NCI-H345 treated with DMSO at 0.1 percent for 48 hours (cell line): ENCODE measurements around the gene CACNA2D2.

Experiments used
- DNase-seq: peaks from one replicate; lab custom pipeline; 2025; ENCODE audit not compliant: unreplicated experiment; lab: John Stamatoyannopoulos, UW

The CACNA2D2 gene

GRCh38 chr3:50334339-50335075 is 168.9 kb downstream of the CACNA2D2 start:
- no peak for DNase-seq

GRCh38 chr3:50333744-50334328 is 169.6 kb downstream of the CACNA2D2 start:
- no peak for DNase-seq

- DNase-seq: no peak
Observed at GRCh38 chr3:50331364-50331907, 172.0 kb downstream of the CACNA2D2 start.

GRCh38 chr3:50330330-50330729 is 173.1 kb downstream of the CACNA2D2 start:
- DNase-seq: no peak

- peak; percentile 77 for DNase-seq
Observed at GRCh38 chr3:50327943-50328691, 175.3 kb downstream of the CACNA2D2 start, which contains the start of gene TUSC2. Gene TUSC2 (minus strand): TSS chr3:50328223. CDS start chr3:50328099, 124 bp downstream.

GRCh38 chr3:50327129-50327528 is 176.3 kb downstream of the CACNA2D2 start:
- DNase-seq: no peak

- DNase-seq: no peak
Observed at GRCh38 chr3:50326182-50326541, 177.3 kb downstream of the CACNA2D2 start.

- no peak for DNase-seq
Observed at GRCh38 chr3:50325497-50326181, 177.8 kb downstream of the CACNA2D2 start.

- no peak for DNase-seq
Observed at GRCh38 chr3:50325113-50325480, 178.3 kb downstream of the CACNA2D2 start.

- peak; percentile 19 for DNase-seq
Observed at GRCh38 chr3:50324351-50325112, 178.9 kb downstream of the CACNA2D2 start.

- no peak for DNase-seq
Observed at GRCh38 chr3:50323614-50324199, 179.7 kb downstream of the CACNA2D2 start.

GRCh38 chr3:50323092-50323600 is 180.3 kb downstream of the CACNA2D2 start:
- DNase-seq: no peak

GRCh38 chr3:50322386-50323091 is 180.9 kb downstream of the CACNA2D2 start, which contains the start of gene HYAL2:
Gene HYAL2 (minus strand): TSS chr3:50322745. CDS start chr3:50320489, 2,256 bp downstream.
- no peak for DNase-seq

- DNase-seq: no peak
Observed at GRCh38 chr3:50322115-50322385, 181.4 kb downstream of the CACNA2D2 start.

GRCh38 chr3:50321336-50322114 is 181.9 kb downstream of the CACNA2D2 start:
- peak; percentile 65 for DNase-seq

GRCh38 chr3:50320853-50321335 is 182.5 kb downstream of the CACNA2D2 start:
- peak; percentile 4 for DNase-seq

- no peak for DNase-seq
Observed at GRCh38 chr3:50319894-50320625, 183.4 kb downstream of the CACNA2D2 start.
